Spleen (tissue), 7 donors: Measurements from ENCODE around the gene NIPSNAP2.
"Not testable (repeated sequence)": the region's sequence is repeated elsewhere in the genome, so short reads cannot be mapped to it uniquely, and the experiment has no call there.

Experiments
- CTCF ChIP-seq, 11 experiments: fragments of 200-600 bp in 7 of 11; fragments of 450-650 bp in 4 of 11; sonication (generic) in 4 of 11; IDR thresholded peaks in 8 of 11; conservative IDR thresholded peaks in 3 of 11; 1 replicate in 7 of 11; 2 replicates in 4 of 11; pipeline versions ENCODE4 v1.4.0 to v1.8.0; 2016 to 2021; ENCODE audit warnings: antibody characterized with exemption in 11 of 11, inconsistent platforms in 4 of 11, mild to moderate bottlenecking in 1 of 11
- POLR2A ChIP-seq, 3 donors: fragments of 450-650 bp; IDR thresholded peaks; one replicate each; pipeline ENCODE4 v1.5.1; 2017; ENCODE audit warnings: antibody characterized with exemption in 3 of 3, mild to moderate bottlenecking in 1 of 3
- donor health status: DM: no; HTN: no; CAD: no; lungs with moderate emphysema.
- donor health status: DM: no; HTN: no; CAD: no.
- donor health status: DM: no; HTN: no; CAD: no.

- TF ChIP-seq CTCF (IDR thresholded peaks at IDR 0.05 in 8 of 11, conservative IDR thresholded peaks at IDR 0.05 in 3 of 11); POLR2A (IDR thresholded peaks at IDR 0.05): not testable (repeated sequence)
These were observed 83.2 kb downstream of the NIPSNAP2 start for GRCh38 chr7:56047446-56048116.
